ENCODE data around the gene DOK5.
"Not testable (repeated sequence)": the region's sequence is repeated elsewhere in the genome, so short reads cannot be mapped to it uniquely, and the experiment has no call there.

DOK5 gene

GRCh38 chr20:54469293-54469692 is 6.1 kb upstream of the DOK5 start:
- DNase-seq (ENCODE audit: low read depth) = no peak
- H3K4me3 ChIP-seq (ENCODE audit: low read depth, low read length) = no peak overlapping the region

GRCh38 chr20:54469952-54470351 is 5.4 kb upstream of the DOK5 start:
- no peak overlapping the region for H3K4me3 ChIP-seq (ENCODE audit: low read depth, low read length)
- DNase-seq (ENCODE audit: low read depth) = no peak

- no peak for DNase-seq (ENCODE audit: low read depth)
- no peak overlapping the region for H3K4me3 ChIP-seq (ENCODE audit: low read depth, low read length)
Measured at GRCh38 chr20:54470697-54471096, 4.7 kb upstream of the DOK5 start.

GRCh38 chr20:54472607-54473006 is 2.8 kb upstream of the DOK5 start:
- H3K4me3 ChIP-seq (ENCODE audit: low read depth, low read length) = no peak overlapping the region
- no peak for DNase-seq (ENCODE audit: low read depth)

DNA sequence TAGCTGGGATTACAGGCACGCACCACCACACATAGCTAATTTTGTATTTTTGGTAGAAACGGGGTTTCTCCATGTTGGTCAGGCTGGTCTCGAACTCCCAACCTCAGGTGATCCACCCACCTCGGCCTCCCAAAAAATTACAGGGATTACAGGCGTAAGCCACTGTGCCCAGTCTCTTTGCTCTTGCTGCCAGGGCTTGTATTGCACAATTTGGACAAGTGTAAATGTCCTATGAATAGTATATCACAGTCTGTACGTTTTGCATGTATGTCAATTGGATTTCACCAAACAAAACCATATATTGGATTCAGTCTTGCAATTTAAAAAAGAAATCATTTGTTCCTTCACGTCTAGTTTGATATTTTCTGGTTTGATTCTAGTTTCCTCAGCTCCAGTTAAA is 2.1 kb upstream of the DOK5 start:
- H3K4me3 ChIP-seq (ENCODE audit: low read depth, low read length) = no peak overlapping the region
- no peak for DNase-seq (ENCODE audit: low read depth)

GRCh38 chr20:54474046-54474445 is 1.3 kb upstream of the DOK5 start:
- DNase-seq (ENCODE audit: low read depth) = no peak
- no peak overlapping the region for H3K4me3 ChIP-seq (ENCODE audit: low read depth, low read length)

GRCh38 chr20:54474866-54475265 is 527 bp upstream of the DOK5 start:
- H3K4me3 ChIP-seq (ENCODE audit: low read depth, low read length) = peak overlapping the region; percentile 65
- no peak for DNase-seq (ENCODE audit: low read depth)

DNA sequence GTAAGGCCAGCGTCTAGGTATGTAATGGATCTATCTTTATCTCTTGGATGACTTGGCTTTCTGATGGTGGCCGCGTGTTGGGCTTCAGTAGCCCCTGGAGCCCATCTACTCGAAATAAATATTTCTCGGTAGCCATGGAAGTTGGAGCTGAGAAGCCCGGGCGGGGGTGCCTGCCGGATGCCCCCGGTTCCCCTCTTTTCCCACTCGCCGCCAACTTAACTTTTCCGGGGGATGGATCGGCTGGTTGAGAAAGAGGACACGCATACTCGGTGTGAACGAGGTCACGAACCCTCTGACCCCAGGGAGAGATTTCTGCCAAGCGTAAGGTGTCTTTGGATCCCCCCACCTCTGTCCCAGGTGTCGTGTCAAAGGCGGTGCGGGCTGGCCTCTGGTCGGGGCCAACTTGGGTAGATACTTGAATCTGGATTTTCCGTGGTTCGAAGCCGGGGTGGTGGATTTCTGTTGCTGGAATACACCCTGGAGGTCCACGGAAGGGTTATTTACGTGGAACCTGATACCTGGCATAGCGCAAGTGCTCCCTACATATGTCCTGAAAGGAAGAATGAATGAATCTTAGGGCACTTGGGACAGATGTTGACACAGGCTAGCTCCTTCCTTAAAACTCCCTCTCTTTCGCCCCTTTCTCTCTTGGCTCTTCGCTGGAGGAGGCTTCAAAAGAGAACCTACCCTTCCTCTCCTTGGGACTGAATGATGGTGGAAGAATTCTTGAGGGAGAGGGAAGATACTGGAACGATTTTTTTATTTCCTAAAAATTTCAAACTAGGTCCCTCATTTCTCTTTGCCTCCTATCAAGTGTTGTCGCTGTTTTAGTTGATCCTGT is 996 bp downstream of the DOK5 start:
- peak overlapping the region; percentile 65 for H3K4me3 ChIP-seq (ENCODE audit: low read depth, low read length)

GRCh38 chr20:54477191-54477955 is 2.0 kb downstream of the DOK5 start:
- H3K4me3 ChIP-seq (ENCODE audit: low read depth, low read length) = peak overlapping the region; percentile 65
- no peak for DNase-seq (ENCODE audit: low read depth)

More for the DNA sequence above, 996 bp downstream of the DOK5 start:
- no peak for DNase-seq (ENCODE audit: low read depth)

- no peak overlapping the region for H3K4me3 ChIP-seq (ENCODE audit: low read depth, low read length)
- no peak for DNase-seq (ENCODE audit: low read depth)
Measured at GRCh38 chr20:54479138-54479906, 3.9 kb downstream of the DOK5 start.

- DNase-seq (ENCODE audit: low read depth); H3K4me3 ChIP-seq (ENCODE audit: low read depth, low read length): not testable (repeated sequence)
Measured at GRCh38 chr20:54479937-54480336, 4.5 kb downstream of the DOK5 start.

GRCh38 chr20:54481442-54481841 is 6.0 kb downstream of the DOK5 start:
- DNase-seq (ENCODE audit: low read depth) = no peak
- H3K4me3 ChIP-seq (ENCODE audit: low read depth, low read length) = no peak overlapping the region

- H3K4me3 ChIP-seq (ENCODE audit: low read depth, low read length) = no peak overlapping the region
- no peak for DNase-seq (ENCODE audit: low read depth)
Measured at GRCh38 chr20:54485631-54486030, 10.2 kb downstream of the DOK5 start.

DNA sequence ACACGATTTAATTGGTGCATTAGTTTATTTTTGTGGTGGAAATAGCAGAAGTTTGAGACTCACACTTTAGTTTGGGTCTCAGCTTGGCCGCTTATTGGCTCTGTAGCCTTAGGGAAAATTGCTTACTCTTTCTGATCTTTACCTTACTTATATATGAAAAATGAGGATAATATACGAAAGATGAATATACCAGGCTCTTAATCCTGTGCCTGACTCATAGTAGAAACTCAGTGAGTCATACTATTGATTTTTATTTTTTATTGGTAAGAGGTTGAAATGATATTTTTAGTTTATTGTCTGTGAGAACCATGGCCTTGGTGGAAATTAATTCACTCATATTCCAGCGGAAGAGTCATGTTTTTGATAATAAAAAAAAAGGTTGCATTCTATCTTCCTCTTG is 11.2 kb downstream of the DOK5 start:
- H3K4me3 ChIP-seq (ENCODE audit: low read depth, low read length) = no peak overlapping the region
- no peak for DNase-seq (ENCODE audit: low read depth)

GRCh38 chr20:54488442-54488841 is 13.0 kb downstream of the DOK5 start:
- no peak for DNase-seq (ENCODE audit: low read depth)
- no peak overlapping the region for H3K4me3 ChIP-seq (ENCODE audit: low read depth, low read length)

DNA sequence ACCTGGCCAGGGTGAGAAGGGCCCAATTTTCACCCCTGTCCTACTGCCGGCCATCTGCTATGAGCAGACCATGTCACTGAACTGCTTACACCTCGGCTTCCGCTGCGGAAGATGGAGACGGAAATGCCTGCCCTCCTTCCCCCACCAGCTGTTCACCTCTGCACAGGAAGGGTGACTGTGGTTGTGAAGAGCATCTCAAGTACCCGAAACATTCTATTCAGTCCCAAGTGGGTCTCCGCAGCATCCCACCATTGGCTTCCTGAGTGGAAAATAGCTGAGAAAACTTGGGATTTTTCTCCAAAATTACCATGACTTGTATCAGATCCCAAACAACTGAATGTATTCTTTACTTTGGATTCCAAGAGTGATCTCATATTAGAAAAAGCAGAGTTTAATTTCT is 16.1 kb downstream of the DOK5 start:
- no peak overlapping the region for H3K4me3 ChIP-seq (ENCODE audit: low read depth, low read length)
- DNase-seq (ENCODE audit: low read depth) = no peak

GRCh38 chr20:54494303-54495006 is 19.1 kb downstream of the DOK5 start:
- DNase-seq (ENCODE audit: low read depth) = no peak
- no peak overlapping the region for H3K4me3 ChIP-seq (ENCODE audit: low read depth, low read length)

DNA sequence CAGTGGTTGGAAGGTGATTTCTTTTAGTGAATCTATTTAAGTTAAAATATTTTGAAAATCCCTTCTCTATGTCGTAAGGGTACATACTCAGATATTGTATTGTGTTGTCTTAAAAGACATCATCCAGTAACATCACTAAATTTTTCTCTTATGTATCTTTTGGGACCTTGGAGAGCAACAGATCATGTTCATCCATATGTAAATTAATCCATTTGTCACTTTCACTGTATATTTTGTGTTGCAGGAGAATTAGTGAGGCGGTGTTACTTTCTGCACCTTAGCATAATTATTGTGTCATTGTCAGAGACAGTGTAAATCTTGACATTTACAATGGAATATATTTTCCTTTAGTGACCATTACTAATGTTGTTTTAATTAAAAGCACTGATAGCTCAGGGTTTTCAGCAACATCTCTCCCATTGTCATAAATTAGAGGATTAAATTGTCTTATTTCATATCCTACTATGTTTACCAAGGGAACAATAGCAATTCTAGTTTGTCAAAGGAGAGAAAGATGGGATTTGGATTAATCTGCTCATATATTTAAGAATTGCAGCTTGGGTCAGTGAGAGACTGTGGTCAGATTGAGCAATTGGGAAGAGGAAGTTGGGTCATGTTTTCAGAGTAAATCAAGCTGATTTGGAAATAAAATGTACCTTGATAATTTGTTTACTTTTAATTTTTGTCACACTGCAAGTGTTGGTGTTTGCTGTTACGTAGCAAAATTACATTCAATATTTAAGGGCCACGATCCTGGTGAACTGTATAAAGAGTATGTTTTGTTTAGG is 22.7 kb downstream of the DOK5 start:
- DNase-seq (ENCODE audit: low read depth) = no peak

DNA sequence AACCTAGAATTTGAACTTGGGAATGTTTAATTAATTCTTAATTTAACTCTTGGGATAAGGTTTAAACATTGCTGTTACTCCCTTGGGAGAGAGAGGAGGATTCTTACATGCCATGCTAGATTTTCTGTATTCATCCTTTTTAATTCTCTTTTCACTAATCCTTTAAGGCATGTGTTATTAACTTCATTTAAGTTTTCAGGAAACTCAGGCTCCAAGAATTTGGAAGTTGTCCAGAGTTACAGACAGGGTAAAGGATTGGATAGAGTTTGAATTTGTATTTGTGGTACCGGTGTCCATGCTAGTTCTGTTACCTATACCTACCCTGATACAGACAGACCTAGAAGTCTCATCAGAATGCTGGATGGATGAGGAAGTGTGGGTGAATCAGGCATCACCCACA is 23.7 kb downstream of the DOK5 start:
- no peak for DNase-seq (ENCODE audit: low read depth)
- H3K4me3 ChIP-seq (ENCODE audit: low read depth, low read length) = no peak overlapping the region

More for the DNA sequence above, 22.7 kb downstream of the DOK5 start:
- H3K4me3 ChIP-seq (ENCODE audit: low read depth, low read length) = no peak overlapping the region
